Measurements from ENCODE around the gene YPEL1.

DNA sequence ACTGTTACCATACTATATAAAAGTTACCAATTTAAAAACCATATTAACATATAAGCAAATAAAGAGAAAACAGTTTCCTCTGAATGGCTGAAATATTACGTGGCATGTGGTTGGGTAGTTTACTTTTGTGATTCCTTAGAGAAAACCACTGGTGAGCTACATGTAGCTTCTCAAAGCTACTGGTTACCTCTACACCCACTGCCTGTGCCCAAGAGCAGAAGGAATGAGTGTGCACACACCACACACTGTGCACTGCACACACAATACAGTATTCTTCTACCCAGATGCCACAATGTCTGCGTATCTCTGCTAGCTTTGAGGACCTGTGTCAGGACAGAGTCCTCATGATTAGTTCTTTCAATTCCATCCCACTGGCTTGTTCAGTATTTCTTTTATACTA is 25.5 kb upstream of the YPEL1 start:
- TF ChIP-seq CTCF (conservative IDR thresholded peaks at IDR 0.05; ENCODE audit: low read length) = no peak
- no peak for TF ChIP-seq EZH2phosphoT487 (IDR thresholded peaks at IDR 0.05; ENCODE audit: borderline replicate concordance)

Data from Loucy (cell line).